ENCODE data around the gene SPATA3. TPM values are rescaled to one million over a fixed set of nuclear protein-coding genes. Genes with fewer than 3 reads are reported as not detected.

SPATA3 gene
- total and polyA plus RNA-seq, 2 of the 13 experiments (the other 11 are each of a cell fraction or from before 2014, with no cell fraction given): not detected

- no peaks in the 10 kb centered on the region for H3K9me3 ChIP-seq (ENCODE audit: low read length)
- H3K4me1 ChIP-seq (ENCODE audit: insufficient read depth, low read length): 0 out of 2 replicates have a peak, but pooled peaks cover 6% of the 10 kb centered on the region
- ATAC-seq: no peak
- no peak overlapping the region for H2AFZ ChIP-seq (ENCODE audit: low read length)
- WGBS (ENCODE audit: low lambda C conversion rate): 8% methylated on average over 1 of the region's 1 CpG
- H3K27ac ChIP-seq (ENCODE audit: extremely low read length, insufficient read depth, low read length): no peak overlapping the region
- no peak for FAIRE-seq
- no peaks in the 10 kb centered on the region for H4K20me1 ChIP-seq (ENCODE audit: insufficient read depth, low read length)
- H3K36me3 ChIP-seq (replicated peaks in 1 of 2; ENCODE audit: control insufficient read depth in 1 of 2, insufficient read depth in 2 of 2, low read length in 2 of 2): no peaks in the 10 kb centered on the region
- intact Hi-C loops (cut with micrococcal nuclease; ENCODE audit: unreplicated experiment) (no loop called here), in situ Hi-C loops (cut with HindIII; ENCODE audit: extremely low pct_ligation_motif_present, low pct_unique_long_range_greater_than_20kb) (no loop called here)
- no peak overlapping the region for H3K4me3 ChIP-seq (replicated peaks in 1 of 3; ENCODE audit: insufficient read depth in 1 of 3, low read depth in 2 of 3, low read length in 3 of 3)
- ChIA-PET POLR2A (no interaction called here), CTCF (ENCODE audit: low intra/inter-chr PET ratio, low total read pairs) (no interaction called here)
- peaks cover 2 to 42% of the 10 kb centered on the region in 2 experiments; a peak in 4 of 5 replicates for H3K27me3 ChIP-seq (ENCODE audit: control insufficient read depth in 1 of 2, insufficient read depth in 2 of 2, low read length in 2 of 2)
- TF ChIP-seq PPARG (CRISPR knock-in tag; conservative IDR thresholded peaks at IDR 0.05) (no peak), ZNF326 (CRISPR knock-in tag; IDR thresholded peaks at IDR 0.05; ENCODE audit: borderline replicate concordance) (no peak), TBX2 (CRISPR knock-in tag; IDR thresholded peaks at IDR 0.05; ENCODE audit: borderline replicate concordance) (no peak)
- H3K9ac ChIP-seq (ENCODE audit: insufficient read depth, low read depth, low read length): no peak overlapping the region
- BruUV-seq (replicated peaks): no TSS peak
- H3K79me2 ChIP-seq (ENCODE audit: insufficient read depth, low read length): no peaks in the 10 kb centered on the region
- no peak overlapping the region for H3K4me2 ChIP-seq (ENCODE audit: low read depth, low read length)
- DNase-seq (ENCODE audit: low spot score): no peak
These were observed 35.9 kb upstream of the SPATA3 start for GRCh38 chr2:230960026-230960425.

GRCh38 chr2:230961091-230961491 lies 34.8 kb upstream of the SPATA3 start:
- H3K4me3 ChIP-seq (replicated peaks in 1 of 3; ENCODE audit: insufficient read depth in 1 of 3, low read depth in 2 of 3, low read length in 3 of 3): no peak overlapping the region
- WGBS (ENCODE audit: low lambda C conversion rate): 43% methylated on average over 3 of the region's 3 CpGs
- DNase-seq (ENCODE audit: low spot score) (no peak), FAIRE-seq (no peak), ATAC-seq (no peak)
- no peak overlapping the region for H3K27ac ChIP-seq (ENCODE audit: extremely low read length, insufficient read depth, low read length)
- no peak overlapping the region for H3K9ac ChIP-seq (ENCODE audit: insufficient read depth, low read depth, low read length)
- CTCF ChIA-PET (ENCODE audit: low intra/inter-chr PET ratio, low total read pairs): no interaction called here
- H2AFZ ChIP-seq (ENCODE audit: low read length): no peak overlapping the region
- H4K20me1 ChIP-seq (ENCODE audit: insufficient read depth, low read length): no peaks in the 10 kb centered on the region
- 0 out of 2 replicates have a peak, but pooled peaks cover 6% of the 10 kb centered on the region for H3K4me1 ChIP-seq (ENCODE audit: insufficient read depth, low read length)
- intact Hi-C loops (cut with micrococcal nuclease; ENCODE audit: unreplicated experiment): no loop called here
- no peaks in the 10 kb centered on the region for H3K9me3 ChIP-seq (ENCODE audit: low read length)
- no peak overlapping the region for H3K4me2 ChIP-seq (ENCODE audit: low read depth, low read length)
- peaks cover 2 to 37% of the 10 kb centered on the region in 2 experiments; a peak in 4 of 5 replicates for H3K27me3 ChIP-seq (ENCODE audit: control insufficient read depth in 1 of 2, insufficient read depth in 2 of 2, low read length in 2 of 2)
- H3K36me3 ChIP-seq (replicated peaks in 1 of 2; ENCODE audit: control insufficient read depth in 1 of 2, insufficient read depth in 2 of 2, low read length in 2 of 2): no peaks in the 10 kb centered on the region
- in situ Hi-C loops (cut with HindIII; ENCODE audit: extremely low pct_ligation_motif_present, low pct_unique_long_range_greater_than_20kb): no loop called here
- BruUV-seq (replicated peaks): no TSS peak
- no peak for TF ChIP-seq JARID2 (CRISPR knock-in tag; IDR thresholded peaks at IDR 0.05; ENCODE audit: insufficient replicate concordance)
- TF ChIP-seq MAX (IDR thresholded peaks at IDR 0.05): no peak
- no peak for TF ChIP-seq MTERF4 (CRISPR knock-in tag; IDR thresholded peaks at IDR 0.05)
- no peak for TF ChIP-seq SCMH1 (CRISPR knock-in tag; IDR thresholded peaks at IDR 0.05; ENCODE audit: borderline replicate concordance)
- TF ChIP-seq MLXIP (CRISPR knock-in tag; IDR thresholded peaks at IDR 0.05; ENCODE audit: borderline replicate concordance): no peak
- TF ChIP-seq GZF1 (CRISPR knock-in tag; IDR thresholded peaks at IDR 0.05): no peak
- no peak for TF ChIP-seq MLX (CRISPR knock-in tag; IDR thresholded peaks at IDR 0.05)
- no peak for TF ChIP-seq ZNF776 (CRISPR knock-in tag; IDR thresholded peaks at IDR 0.05)
- no peak for TF ChIP-seq ZNF605 (CRISPR knock-in tag; IDR thresholded peaks at IDR 0.05)
- no peak for TF ChIP-seq ZNF337 (CRISPR knock-in tag; IDR thresholded peaks at IDR 0.05; ENCODE audit: borderline replicate concordance, low read depth)
- no peak for TF ChIP-seq FOSL1 (CRISPR knock-in tag; IDR thresholded peaks at IDR 0.05; ENCODE audit: borderline replicate concordance)
- TF ChIP-seq MTF1 (CRISPR knock-in tag; IDR thresholded peaks at IDR 0.05): no peak
- no peak for TF ChIP-seq NCOA5 (CRISPR knock-in tag; IDR thresholded peaks at IDR 0.05)
- H3K79me2 ChIP-seq (ENCODE audit: insufficient read depth, low read length): no peaks in the 10 kb centered on the region
- POLR2A ChIA-PET: no interaction called here
